SK-N-SH (cell line): ENCODE measurements around the gene RNU11. TPM values are rescaled to one million over a fixed set of nuclear protein-coding genes. Genes with fewer than 3 reads are reported as not detected.

Experiments
- CTCF ChIA-PET: fragments of 300-600, 350-600 bp; formaldehyde crosslinking; extraction: SDS; loops from one replicate; lab custom pipeline; 2021; lab: Yijun Ruan, JAX
- POLR2A ChIA-PET: fragments of 350-600 bp; sonication (Branson Sonifier 250); formaldehyde crosslinking; extraction: SDS; loops from one replicate; lab custom pipeline; 2020; ENCODE audit warnings: antibody characterized with exemption, inconsistent platforms; lab: Yijun Ruan, JAX
- DNase-seq: peaks from one replicate; pipeline ENCODE4 v3.0.0; 2012
- H2AFZ ChIP-seq: fragments of 200-600 bp; sonication (generic); 2 replicates; pipeline ENCODE4 v1.8.1; 2016; ENCODE audit warnings: antibody characterized with exemption, mild to moderate bottlenecking, low read depth
- H3F3A ChIP-seq: fragments of 200-600 bp; sonication (generic); replicated peaks from 2 replicates; pipeline ENCODE3; 2016; ENCODE audit warnings: antibody characterized with exemption, mild to moderate bottlenecking; ENCODE audit not compliant: insufficient read depth
- H3K27ac ChIP-seq, 2 experiments: fragments of 200-500 bp in 1 of 2; fragments of 200-600 bp in 1 of 2; sonication (Bioruptor generic) in 1 of 2; sonication (generic), shearing (Covaris generic) in 1 of 2; 2 replicates each; pipeline versions ENCODE4 v1.5.1 to v1.6.1; 2014 to 2016; ENCODE audit warnings: low read depth in 2 of 2, inconsistent platforms in 1 of 2, low read length in 1 of 2, mild to moderate bottlenecking in 1 of 2, mixed read lengths in 1 of 2
- H3K27me3 ChIP-seq: fragments of 200-600 bp; sonication (generic), shearing (Covaris generic); 2 replicates; pipeline ENCODE4 v1.6.1; 2016; ENCODE audit warnings: mixed run types; ENCODE audit not compliant: insufficient read depth
- H3K36me3 ChIP-seq, 2 experiments: fragments of 200-500 bp in 1 of 2; fragments of 200-600 bp in 1 of 2; sonication (Bioruptor generic) in 1 of 2; sonication (generic) in 1 of 2; replicated peaks in 1 of 2; 2 replicates each; pipeline versions ENCODE3 to v1.5.1; 2014 to 2016; ENCODE audit warnings: low read length in 1 of 2, mild to moderate bottlenecking in 1 of 2; ENCODE audit not compliant: insufficient read depth in 2 of 2, control insufficient read depth in 1 of 2
- H3K4me1 ChIP-seq, 2 experiments: fragments of 200-500 bp in 1 of 2; fragments of 200-600 bp in 1 of 2; sonication (Bioruptor generic) in 1 of 2; sonication (generic), shearing (Covaris generic) in 1 of 2; 2 replicates each; pipeline versions ENCODE4 v1.5.1 to v1.6.1; 2014 to 2016; ENCODE audit warnings: low read depth in 1 of 2, low read length in 1 of 2, mixed run types in 1 of 2; ENCODE audit not compliant: insufficient read depth in 2 of 2, control insufficient read depth in 1 of 2
- H3K4me2 ChIP-seq: fragments of 200-600 bp; sonication (generic), shearing (Covaris generic); 2 replicates; pipeline ENCODE4 v1.6.1; 2017; ENCODE audit warnings: mixed run types
- H3K4me3 ChIP-seq, 2 experiments: fragments of 200-500 bp in 1 of 2; fragments of 200-600 bp in 1 of 2; sonication (Bioruptor generic) in 1 of 2; sonication (generic), shearing (Covaris generic) in 1 of 2; 2 replicates each; pipeline versions ENCODE4 v1.5.1 to v1.8.1; 2014 to 2016; ENCODE audit warnings: low read depth in 2 of 2, inconsistent platforms in 1 of 2, low read length in 1 of 2, mild to moderate bottlenecking in 1 of 2, mixed read lengths in 1 of 2, moderate library complexity in 1 of 2
- H3K79me2 ChIP-seq: fragments of 200-600 bp; sonication (generic); 2 replicates; pipeline ENCODE4 v1.8.1; 2017; ENCODE audit warnings: mild to moderate bottlenecking; ENCODE audit not compliant: insufficient read depth
- H3K9ac ChIP-seq: fragments of 200-600 bp; sonication (generic); 2 replicates; pipeline ENCODE4 v1.6.1; 2017; ENCODE audit warnings: mixed run types
- H3K9me2 ChIP-seq: fragments of 200-600 bp; sonication (generic); 2 replicates; pipeline ENCODE4 v1.6.1; 2017; ENCODE audit warnings: mixed run types
- H3K9me3 ChIP-seq: fragments of 200-600 bp; sonication (generic); 2 replicates; pipeline ENCODE4 v1.6.1; 2017; ENCODE audit warnings: mixed run types, mild to moderate bottlenecking, moderate library complexity
- H4K20me1 ChIP-seq: fragments of 200-600 bp; sonication (generic); 2 replicates; pipeline ENCODE4 v1.6.1; 2017; ENCODE audit warnings: mild to moderate bottlenecking, mixed run types; ENCODE audit not compliant: insufficient read depth
- CHD2 ChIP-seq: fragments of 150-350 bp; IDR thresholded peaks from 2 replicates; pipeline ENCODE4 v1.6.1; 2018; ENCODE audit warnings: low read length; ENCODE audit not compliant: partially characterized antibody
- ELF1 ChIP-seq: IDR thresholded peaks from 2 replicates; pipeline ENCODE4 v1.4.0; 2012
- EZH2phosphoT487 ChIP-seq: fragments of 200-600 bp; sonication (generic); IDR thresholded peaks from 2 replicates; pipeline ENCODE4 v1.6.1; 2017; ENCODE audit warnings: low read depth, mixed run types, mild to moderate bottlenecking, antibody characterized with exemption, moderate library complexity, borderline replicate concordance
- FOSL2 ChIP-seq: IDR thresholded peaks from 2 replicates; pipeline ENCODE4 v1.4.0; 2012; ENCODE audit warnings: low read depth, mild to moderate bottlenecking, moderate library complexity, borderline replicate concordance
- GABPA ChIP-seq: IDR thresholded peaks from 2 replicates; pipeline ENCODE4 v1.4.0; 2012; ENCODE audit warnings: low read depth, mild to moderate bottlenecking
- GATA2 ChIP-seq: sonication (generic); formaldehyde crosslinking; IDR thresholded peaks from 2 replicates; pipeline ENCODE4 v1.5.0; 2020; ENCODE audit warnings: mild to moderate bottlenecking, missing genetic modification reagents
- IRF3 ChIP-seq: fragments of 150-350 bp; IDR thresholded peaks from 2 replicates; pipeline ENCODE4 v1.6.1; 2016; ENCODE audit warnings: mild to moderate bottlenecking, low read depth, low read length
- JUND ChIP-seq: IDR thresholded peaks from 2 replicates; pipeline ENCODE4 v1.4.0; 2012
- MAX ChIP-seq: IDR thresholded peaks from 2 replicates; pipeline ENCODE4 v1.4.0; 2012; ENCODE audit warnings: low read depth
- NFIC ChIP-seq: IDR thresholded peaks from 2 replicates; pipeline ENCODE4 v1.4.0; 2012; ENCODE audit warnings: borderline replicate concordance
- NRF1 ChIP-seq: IDR thresholded peaks from 2 replicates; pipeline ENCODE4 v1.6.1; 2012; ENCODE audit warnings: low read depth, mild to moderate bottlenecking, low read length
- POLR2AphosphoS5 ChIP-seq: IDR thresholded peaks from 2 replicates; pipeline ENCODE4 v1.6.1; 2012; ENCODE audit warnings: low read depth, low read length
- REST ChIP-seq: IDR thresholded peaks from 2 replicates; pipeline ENCODE4 v1.6.1; 2012; ENCODE audit warnings: mild to moderate bottlenecking, low read depth, low read length, moderate library complexity
- TAF1 ChIP-seq: IDR thresholded peaks from 2 replicates; pipeline ENCODE4 v1.6.1; 2012; ENCODE audit warnings: low read depth, mild to moderate bottlenecking, low read length, moderate library complexity, borderline replicate concordance
- YY1 ChIP-seq: IDR thresholded peaks from 2 replicates; pipeline ENCODE4 v1.4.0; 2012; ENCODE audit warnings: low read depth, mild to moderate bottlenecking
- WGBS: methylation state at CpG from one replicate; pipeline ENCODE4 v1.1.6; 2017; ENCODE audit warnings: low lambda C conversion rate; 5-methylcytosine and 5-hydroxymethylcytosine counted together
- polyA plus RNA-seq, 3 experiments: library from polyadenylated mRNA; depleted of rRNA; stranded (reverse); fragments of >200 nt; gene quantifications; 2 replicates each; pipeline ENCODE4 v1.2.3, GENCODE V29; 2012
- TF ChIP-seq, protein P1 (sequence below): IDR thresholded peaks from 2 replicates; pipeline ENCODE4 v1.4.0; 2012; ENCODE audit warnings: low read depth, borderline replicate concordance
- TF ChIP-seq, protein P2 (sequence below): IDR thresholded peaks from 2 replicates; pipeline ENCODE4; 2012

Gene RNU11
- polyA plus RNA-seq, 1 of the 3 experiments (the other 2 are of a cell fraction) = not detected

- peak; percentile 40; the same call in 1 of the 2 replicates for TF ChIP-seq REST
- TF ChIP-seq FOSL2 = no peak
- peak; percentile 99 for TF ChIP-seq POLR2AphosphoS5
- TF ChIP-seq YY1 = peak; percentile 70
- TF ChIP-seq JUND = no peak; the same call in 1 of the 2 replicates
- peak; percentile 99; the same call in 1 of the 2 replicates for TF ChIP-seq MAX
- TF ChIP-seq GABPA = peak; percentile 95
- no peak for TF ChIP-seq EZH2phosphoT487
- no peak for TF ChIP-seq IRF3
- TF ChIP-seq NFIC = no peak; the same call in 1 of the 2 replicates
- TF ChIP-seq CHD2 = peak; percentile 61
Measured at GRCh38 chr1:28642847-28643635, 5.4 kb upstream of the RNU11 start, which contains the start of gene TAF12 (continued).

DNA sequence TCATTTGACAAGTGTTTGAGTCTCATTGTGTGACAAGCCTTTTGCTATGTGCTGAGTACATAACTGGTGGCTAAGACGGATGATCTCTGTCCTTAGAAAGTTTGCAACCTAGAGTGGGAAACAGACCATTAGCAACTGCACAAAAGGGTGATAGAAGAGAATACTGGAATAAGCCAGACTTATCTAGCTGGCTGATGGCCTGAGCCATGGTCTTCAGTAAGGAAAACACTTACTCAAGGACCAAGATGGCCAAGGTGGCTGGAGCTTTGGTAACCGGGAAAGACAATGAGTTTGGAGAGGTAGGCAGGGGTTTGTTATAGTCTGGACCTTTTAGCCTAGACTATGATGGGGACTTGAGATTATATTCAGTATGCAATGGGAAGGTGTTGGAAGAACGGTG, 3.9 kb upstream of the RNU11 start:
- ChIA-PET CTCF (interaction anchor here (1.3 kb wide), 1 partner anchor 12 kb away, joined by 3 read pairs; no protein-coding TSS in a partner anchor), POLR2A (interaction anchor here (0.6 to 1.2 kb wide), 4 partner anchors 25 to 247 kb away, joined by 3 read pairs; partner anchors contain the start of gene GMEB1)

More for the DNA sequence above, 3.9 kb upstream of the RNU11 start:
- DNase-seq = no peak
- H3K4me3 ChIP-seq = no peak overlapping the region
- no peak overlapping the region for H3K9ac ChIP-seq
- peaks cover 0 to 8% of the 10 kb centered on the region in 2 experiments for H3K36me3 ChIP-seq
- no peak for TF ChIP-seq NRF1
- TF ChIP-seq TAF1 = no peak
- TF ChIP-seq POLR2AphosphoS5 = no peak
- TF ChIP-seq, protein P1, sequence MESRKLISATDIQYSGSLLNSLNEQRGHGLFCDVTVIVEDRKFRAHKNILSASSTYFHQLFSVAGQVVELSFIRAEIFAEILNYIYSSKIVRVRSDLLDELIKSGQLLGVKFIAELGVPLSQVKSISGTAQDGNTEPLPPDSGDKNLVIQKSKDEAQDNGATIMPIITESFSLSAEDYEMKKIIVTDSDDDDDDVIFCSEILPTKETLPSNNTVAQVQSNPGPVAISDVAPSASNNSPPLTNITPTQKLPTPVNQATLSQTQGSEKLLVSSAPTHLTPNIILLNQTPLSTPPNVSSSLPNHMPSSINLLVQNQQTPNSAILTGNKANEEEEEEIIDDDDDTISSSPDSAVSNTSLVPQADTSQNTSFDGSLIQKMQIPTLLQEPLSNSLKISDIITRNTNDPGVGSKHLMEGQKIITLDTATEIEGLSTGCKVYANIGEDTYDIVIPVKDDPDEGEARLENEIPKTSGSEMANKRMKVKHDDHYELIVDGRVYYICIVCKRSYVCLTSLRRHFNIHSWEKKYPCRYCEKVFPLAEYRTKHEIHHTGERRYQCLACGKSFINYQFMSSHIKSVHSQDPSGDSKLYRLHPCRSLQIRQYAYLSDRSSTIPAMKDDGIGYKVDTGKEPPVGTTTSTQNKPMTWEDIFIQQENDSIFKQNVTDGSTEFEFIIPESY = no peak
- no peak for TF ChIP-seq IRF3
- no peak for TF ChIP-seq ELF1
- TF ChIP-seq FOSL2 = no peak
- TF ChIP-seq, protein P2, sequence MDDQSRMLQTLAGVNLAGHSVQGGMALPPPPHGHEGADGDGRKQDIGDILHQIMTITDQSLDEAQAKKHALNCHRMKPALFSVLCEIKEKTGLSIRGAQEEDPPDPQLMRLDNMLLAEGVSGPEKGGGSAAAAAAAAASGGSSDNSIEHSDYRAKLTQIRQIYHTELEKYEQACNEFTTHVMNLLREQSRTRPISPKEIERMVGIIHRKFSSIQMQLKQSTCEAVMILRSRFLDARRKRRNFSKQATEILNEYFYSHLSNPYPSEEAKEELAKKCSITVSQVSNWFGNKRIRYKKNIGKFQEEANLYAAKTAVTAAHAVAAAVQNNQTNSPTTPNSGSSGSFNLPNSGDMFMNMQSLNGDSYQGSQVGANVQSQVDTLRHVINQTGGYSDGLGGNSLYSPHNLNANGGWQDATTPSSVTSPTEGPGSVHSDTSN = no peak
- no peak for TF ChIP-seq CHD2
- no peak for TF ChIP-seq GATA2 (CRISPR knock-in tag)
- no peak overlapping the region for H2AFZ ChIP-seq
- H3K9me2 ChIP-seq = no peaks in the 10 kb centered on the region
- H3K27ac ChIP-seq = no peak overlapping the region; a peak in 1 of 4 replicates
- H3K4me1 ChIP-seq = peaks cover 0 to 11% of the 10 kb centered on the region in 2 experiments; a peak in 2 of 4 replicates
- H3K9me3 ChIP-seq = no peaks in the 10 kb centered on the region
- peaks cover 33% of the 10 kb centered on the region for H3K79me2 ChIP-seq
- H3K4me2 ChIP-seq = no peak overlapping the region
- no peaks in the 10 kb centered on the region for H3K27me3 ChIP-seq
- 82% methylated on average over 3 of the region's 3 CpGs for WGBS
- peaks cover 16% of the 10 kb centered on the region for H3F3A ChIP-seq
- no peaks in the 10 kb centered on the region for H4K20me1 ChIP-seq
